GM19193 (cell line): ENCODE data around the gene LRRC36.

ENCODE experiments used
- POLR2A ChIP-seq: IDR thresholded peaks from 4 replicates; pipeline ENCODE4 v1.6.1; 2011; ENCODE audit not compliant: insufficient read depth, insufficient read length; ENCODE audit errors: extremely low read depth

The LRRC36 gene

GRCh38 chr16:67429799-67430503, 103.3 kb downstream of the LRRC36 start:
- no peak for TF ChIP-seq POLR2A

GRCh38 chr16:67430504-67430976, 103.9 kb downstream of the LRRC36 start:
- TF ChIP-seq POLR2A: no peak

GRCh38 chr16:67430977-67431774, 104.6 kb downstream of the LRRC36 start, which contains the start of gene HSD11B2:
Gene HSD11B2, plus strand, starts transcription at chr16:67431121. Its CDS starts 128 bp downstream, at chr16:67431249.
- no peak for TF ChIP-seq POLR2A

- TF ChIP-seq POLR2A: no peak
These were observed 105.3 kb downstream of the LRRC36 start for GRCh38 chr16:67431775-67432505.

GRCh38 chr16:67432506-67432890, 105.9 kb downstream of the LRRC36 start:
- TF ChIP-seq POLR2A: no peak

GRCh38 chr16:67433131-67433719, 106.6 kb downstream of the LRRC36 start:
- no peak for TF ChIP-seq POLR2A
